ENCODE results near the gene ATP8B3. TPM values are rescaled to one million over a fixed set of nuclear protein-coding genes. Genes with fewer than 3 reads are reported as not detected.

The ATP8B3 gene
- total RNA-seq, 2 donors from 2014 or later, result 4.6 to 6.0 TPM

GRCh38 chr19:1757468-1758230 is 54.4 kb downstream of the ATP8B3 start:
- DNase-seq (no peak), ATAC-seq (no peak)
- no peak overlapping the region for H3K27ac Mint-ChIP-seq
- peaks cover 40% of the 10 kb centered on the region for H3K27me3 Mint-ChIP-seq
- H3K4me3 Mint-ChIP-seq, result peak overlapping the region; percentile 21
- H3K36me3 Mint-ChIP-seq (ENCODE audit: low read depth), result peaks cover 4% of the 10 kb centered on the region
- no peaks in the 10 kb centered on the region for H3K9me3 ChIP-seq (ENCODE audit: control insufficient read depth, low read length, poor library complexity, severe bottlenecking)
- peaks cover 7% of the 10 kb centered on the region for H3K4me1 Mint-ChIP-seq

- no peaks in the 10 kb centered on the region for H3K9me3 ChIP-seq (ENCODE audit: control insufficient read depth, low read length, poor library complexity, severe bottlenecking)
- Mint-ChIP-seq H3K27me3 (peaks cover 42% of the 10 kb centered on the region), H3K27ac (peak overlapping the region; percentile 49), H3K4me3 (peak overlapping the region; percentile 66), H3K4me1 (peaks cover 7% of the 10 kb centered on the region), H3K36me3 (ENCODE audit: low read depth) (peaks cover 4% of the 10 kb centered on the region)
- ATAC-seq (no peak), DNase-seq (no peak)
Measured at GRCh38 chr19:1756705-1757465, 55.2 kb downstream of the ATP8B3 start.

- DNase-seq (no peak), ATAC-seq (no peak)
- H3K36me3 Mint-ChIP-seq (ENCODE audit: low read depth), result peaks cover 2% of the 10 kb centered on the region
- peaks cover 42% of the 10 kb centered on the region for H3K27me3 Mint-ChIP-seq
- H3K27ac Mint-ChIP-seq, result peak overlapping the region; percentile 49
- no peak overlapping the region for H3K4me3 Mint-ChIP-seq
- peaks cover 7% of the 10 kb centered on the region for H3K4me1 Mint-ChIP-seq
- no peaks in the 10 kb centered on the region for H3K9me3 ChIP-seq (ENCODE audit: control insufficient read depth, low read length, poor library complexity, severe bottlenecking)
Measured at GRCh38 chr19:1756264-1756663, 55.8 kb downstream of the ATP8B3 start.

GRCh38 chr19:1755467-1756171 is 56.5 kb downstream of the ATP8B3 start:
- peak overlapping the region; percentile 67 for H3K4me3 Mint-ChIP-seq
- H3K36me3 Mint-ChIP-seq (ENCODE audit: low read depth), result peaks cover 2% of the 10 kb centered on the region
- ATAC-seq (no peak), DNase-seq (no peak)
- H3K4me1 Mint-ChIP-seq, result peaks cover 7% of the 10 kb centered on the region
- H3K9me3 ChIP-seq (ENCODE audit: control insufficient read depth, low read length, poor library complexity, severe bottlenecking), result no peaks in the 10 kb centered on the region
- H3K27ac Mint-ChIP-seq, result no peak overlapping the region
- peaks cover 42% of the 10 kb centered on the region for H3K27me3 Mint-ChIP-seq

- Mint-ChIP-seq H3K36me3 (ENCODE audit: low read depth) (peaks cover 2% of the 10 kb centered on the region), H3K27ac (peak overlapping the region; percentile 32), H3K4me1 (peaks cover 12% of the 10 kb centered on the region), H3K4me3 (peak overlapping the region; percentile 80), H3K27me3 (peaks cover 42% of the 10 kb centered on the region)
- ATAC-seq (no peak), DNase-seq (no peak)
- H3K9me3 ChIP-seq (ENCODE audit: control insufficient read depth, low read length, poor library complexity, severe bottlenecking), result no peaks in the 10 kb centered on the region
Measured at GRCh38 chr19:1754636-1755466, 57.2 kb downstream of the ATP8B3 start.

- Mint-ChIP-seq H3K36me3 (ENCODE audit: low read depth) (peaks cover 2% of the 10 kb centered on the region), H3K27ac (peak overlapping the region; percentile 32), H3K27me3 (peaks cover 41% of the 10 kb centered on the region), H3K4me3 (peak overlapping the region; percentile 80), H3K4me1 (peaks cover 12% of the 10 kb centered on the region)
- DNase-seq (no peak), ATAC-seq (no peak)
- no peaks in the 10 kb centered on the region for H3K9me3 ChIP-seq (ENCODE audit: control insufficient read depth, low read length, poor library complexity, severe bottlenecking)
Measured at GRCh38 chr19:1754018-1754635, 57.9 kb downstream of the ATP8B3 start.

GRCh38 chr19:1752757-1753728 is 59.0 kb downstream of the ATP8B3 start, which contains the start of gene ONECUT3:
TSS of gene ONECUT3 (plus strand) at chr19:1753506. CDS start at chr19:1753663, 157 bp downstream.
- Mint-ChIP-seq H3K4me3 (peak within 1 kb of the TSS; percentile 60), H3K4me1 (peaks cover 11% of the 10 kb centered on the region), H3K36me3 (ENCODE audit: low read depth) (peaks cover 2% of the 10 kb centered on the region), H3K27ac (peak within 1 kb of the TSS; percentile 32), H3K27me3 (peaks cover 41% of the 10 kb centered on the region)
- H3K9me3 ChIP-seq (ENCODE audit: control insufficient read depth, low read length, poor library complexity, severe bottlenecking), result no peaks in the 10 kb centered on the region
- no peak for DNase-seq
- ATAC-seq, result no peak

GRCh38 chr19:1752009-1752756 is 59.9 kb downstream of the ATP8B3 start:
- ATAC-seq, result no peak
- H3K36me3 Mint-ChIP-seq (ENCODE audit: low read depth), result peaks cover 2% of the 10 kb centered on the region
- H3K27me3 Mint-ChIP-seq, result peaks cover 49% of the 10 kb centered on the region
- H3K27ac Mint-ChIP-seq, result no peak overlapping the region
- H3K9me3 ChIP-seq (ENCODE audit: control insufficient read depth, low read length, poor library complexity, severe bottlenecking), result no peaks in the 10 kb centered on the region
- DNase-seq, result no peak
- peaks cover 15% of the 10 kb centered on the region for H3K4me1 Mint-ChIP-seq
- peak overlapping the region; percentile 12 for H3K4me3 Mint-ChIP-seq

- no peaks in the 10 kb centered on the region for H3K9me3 ChIP-seq (ENCODE audit: control insufficient read depth, low read length, poor library complexity, severe bottlenecking)
- Mint-ChIP-seq H3K4me1 (peaks cover 13% of the 10 kb centered on the region), H3K36me3 (ENCODE audit: low read depth) (peaks cover 2% of the 10 kb centered on the region), H3K27ac (no peak overlapping the region), H3K4me3 (peak overlapping the region; percentile 12), H3K27me3 (peaks cover 42% of the 10 kb centered on the region)
- DNase-seq (no peak), ATAC-seq (no peak)
Measured at GRCh38 chr19:1751367-1752008, 60.6 kb downstream of the ATP8B3 start.

- Mint-ChIP-seq H3K27ac (no peak overlapping the region), H3K4me1 (peaks cover 11% of the 10 kb centered on the region), H3K36me3 (ENCODE audit: low read depth) (peaks cover under 1% of the 10 kb centered on the region), H3K27me3 (peaks cover 34% of the 10 kb centered on the region), H3K4me3 (peak overlapping the region; percentile 77)
- DNase-seq, result no peak
- no peaks in the 10 kb centered on the region for H3K9me3 ChIP-seq (ENCODE audit: control insufficient read depth, low read length, poor library complexity, severe bottlenecking)
- ATAC-seq, result no peak
Measured at GRCh38 chr19:1750343-1751021, 61.6 kb downstream of the ATP8B3 start.
